ENCODE measurements around the gene SMCR8. TPM values are rescaled to one million over a fixed set of nuclear protein-coding genes. Genes with fewer than 3 reads are reported as not detected.
"Not testable (repeated sequence)": the region's sequence is repeated elsewhere in the genome, so short reads cannot be mapped to it uniquely, and the experiment has no call there.

SMCR8 gene
- total RNA-seq, 1 experiment from 2014 or later = 11.9 TPM

DNA sequence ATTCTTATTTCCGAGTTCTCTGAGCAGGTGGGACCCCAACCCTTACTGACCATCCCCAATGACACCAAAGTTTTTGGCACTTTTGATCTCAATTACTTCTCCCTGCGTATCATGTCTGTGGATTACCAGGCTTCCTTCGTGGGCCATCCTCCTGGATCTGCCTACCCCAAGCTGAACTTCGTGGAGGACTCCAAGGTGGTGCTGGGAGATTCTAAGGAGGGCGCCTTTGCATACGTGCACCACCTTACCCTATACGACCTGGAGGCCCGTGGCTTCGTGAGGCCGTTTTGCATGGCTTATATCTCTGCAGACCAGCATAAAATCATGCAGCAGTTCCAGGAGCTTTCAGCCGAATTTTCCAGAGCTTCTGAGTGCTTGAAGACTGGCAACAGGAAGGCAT lies 868 bp downstream of the SMCR8 start:
- no peak for DNase-seq (ENCODE audit: low spot score)

DNA sequence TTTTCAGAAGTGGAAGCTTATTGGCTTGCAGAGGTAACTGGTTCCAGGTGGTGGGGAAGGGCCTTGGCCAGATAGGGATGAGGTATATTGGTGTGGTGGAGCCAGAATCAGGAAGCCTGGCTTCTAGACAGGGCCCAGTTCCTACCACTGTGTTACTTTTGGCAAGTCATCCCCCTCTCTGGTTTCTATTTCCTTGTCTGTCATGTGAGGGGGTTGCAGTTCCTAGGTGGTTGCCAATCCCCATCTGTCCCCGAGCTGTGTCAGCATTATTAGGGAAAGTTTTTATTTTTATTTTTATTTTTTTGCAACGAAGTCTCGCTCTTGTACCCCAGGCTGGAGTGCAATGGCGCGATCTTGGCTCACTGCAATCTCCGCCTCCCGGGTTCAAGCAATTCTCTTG lies 3.0 kb downstream of the SMCR8 start:
- no peak for DNase-seq (ENCODE audit: low spot score)

- DNase-seq (ENCODE audit: low spot score) = no peak
These were observed 3.8 kb downstream of the SMCR8 start for GRCh38 chr17:18318771-18319450.

- peak; percentile 28 for DNase-seq (ENCODE audit: low spot score)
These were observed 4.6 kb downstream of the SMCR8 start for GRCh38 chr17:18319604-18320256.

DNA sequence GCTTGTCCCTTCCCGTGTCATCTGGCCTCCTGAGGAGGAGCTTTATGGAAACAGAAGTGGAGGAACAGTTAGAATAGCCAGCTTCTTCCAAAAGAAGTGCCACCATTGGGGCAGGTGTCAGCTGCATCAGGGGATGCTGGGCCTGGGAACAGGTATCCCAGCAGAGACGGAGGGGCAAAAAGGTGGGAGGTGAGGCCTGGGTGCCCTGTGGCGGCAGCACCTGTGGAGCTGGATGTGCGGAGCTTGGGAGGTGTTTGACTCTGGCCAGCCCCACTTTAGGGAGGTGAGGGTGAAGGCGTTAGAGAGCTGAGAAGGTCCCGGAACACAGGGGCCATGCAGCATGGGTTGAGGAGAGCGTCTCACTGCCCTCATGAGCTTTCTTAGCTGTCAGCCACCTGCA lies 5.2 kb downstream of the SMCR8 start:
- DNase-seq (ENCODE audit: low spot score) = no peak

- DNase-seq (ENCODE audit: low spot score) = no peak
These were observed 6.2 kb downstream of the SMCR8 start for GRCh38 chr17:18321309-18321708.

GRCh38 chr17:18322522-18322921 lies 7.4 kb downstream of the SMCR8 start:
- DNase-seq (ENCODE audit: low spot score) = no peak

GRCh38 chr17:18323007-18323406 lies 7.9 kb downstream of the SMCR8 start:
- DNase-seq (ENCODE audit: low spot score) = no peak

DNA sequence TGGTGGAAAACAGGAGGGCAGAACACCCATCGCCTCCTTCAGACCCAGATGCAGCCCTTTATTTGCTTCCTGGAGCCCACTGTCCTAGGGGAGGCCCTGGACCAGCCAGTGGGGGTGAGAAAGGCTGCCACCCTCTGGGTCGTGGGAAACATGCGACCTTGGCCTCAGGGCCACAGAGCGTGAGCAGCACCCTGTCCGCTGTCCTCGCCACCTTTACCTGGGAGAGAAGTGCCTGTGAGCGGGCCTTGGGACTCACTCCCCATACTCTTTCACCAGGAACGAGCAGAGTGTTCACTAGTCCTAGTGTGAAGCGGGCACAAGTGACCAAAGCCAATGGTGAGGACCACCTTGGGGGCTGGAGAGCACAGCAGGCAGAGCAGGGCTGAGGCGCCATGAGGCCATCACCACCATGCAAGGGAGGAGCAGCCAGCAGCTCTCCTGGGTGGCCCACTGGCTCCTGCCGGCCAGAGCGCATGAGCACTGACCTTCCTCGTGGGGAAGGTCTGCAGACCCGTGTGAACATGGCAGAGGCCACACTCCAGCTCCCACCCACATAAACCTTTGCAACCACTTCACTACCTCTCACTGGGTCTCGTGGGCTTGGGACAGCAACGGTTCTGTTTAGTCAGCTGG lies 8.5 kb downstream of the SMCR8 start:
- DNase-seq (ENCODE audit: low spot score) = no peak

- no peak for DNase-seq (ENCODE audit: low spot score)
These were observed 9.3 kb downstream of the SMCR8 start for GRCh38 chr17:18324140-18325050.

DNA sequence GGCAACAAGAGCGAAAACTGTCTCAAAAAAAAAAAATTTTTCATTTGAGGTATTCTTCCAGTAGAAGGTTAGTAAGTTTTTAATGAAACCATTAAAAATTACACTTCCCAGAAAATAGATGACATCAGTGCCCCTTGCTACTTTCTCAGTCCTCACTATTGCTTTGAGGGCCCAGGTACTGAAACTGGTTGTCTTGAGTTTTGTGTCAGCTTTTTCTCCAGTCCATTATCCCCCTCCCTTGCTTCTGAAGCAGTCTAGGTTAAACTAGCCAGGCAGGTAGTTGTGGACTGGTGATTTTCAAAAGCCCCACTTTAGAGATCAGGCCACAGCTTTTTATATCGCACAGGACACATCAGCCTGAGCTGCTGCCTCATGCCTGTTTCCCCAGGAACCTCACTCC lies 10.9 kb downstream of the SMCR8 start:
- DNase-seq (ENCODE audit: low spot score) = no peak

GRCh38 chr17:18326572-18326971 lies 11.5 kb downstream of the SMCR8 start:
- no peak for DNase-seq (ENCODE audit: low spot score)

DNA sequence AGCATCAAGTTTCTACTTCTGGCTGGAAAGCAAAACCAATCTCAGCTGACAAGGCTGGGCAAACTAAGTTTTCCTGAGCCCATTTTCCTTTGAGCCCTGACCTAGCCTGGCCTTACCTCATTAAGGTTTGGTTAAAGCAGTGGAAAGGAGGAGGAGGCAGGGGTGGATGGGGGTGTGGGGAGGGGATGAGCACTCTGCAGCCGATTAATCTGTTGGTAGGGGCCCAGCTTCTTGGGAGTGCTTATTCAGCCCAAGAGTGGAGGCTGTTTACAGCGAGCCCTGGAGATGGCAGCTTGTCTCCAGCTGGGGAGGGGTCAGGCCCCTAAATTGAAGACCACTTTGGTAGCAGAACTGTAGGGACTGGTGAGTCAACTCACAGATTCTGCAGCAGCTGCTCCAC lies 12.0 kb downstream of the SMCR8 start:
- no peak for DNase-seq (ENCODE audit: low spot score)

DNA sequence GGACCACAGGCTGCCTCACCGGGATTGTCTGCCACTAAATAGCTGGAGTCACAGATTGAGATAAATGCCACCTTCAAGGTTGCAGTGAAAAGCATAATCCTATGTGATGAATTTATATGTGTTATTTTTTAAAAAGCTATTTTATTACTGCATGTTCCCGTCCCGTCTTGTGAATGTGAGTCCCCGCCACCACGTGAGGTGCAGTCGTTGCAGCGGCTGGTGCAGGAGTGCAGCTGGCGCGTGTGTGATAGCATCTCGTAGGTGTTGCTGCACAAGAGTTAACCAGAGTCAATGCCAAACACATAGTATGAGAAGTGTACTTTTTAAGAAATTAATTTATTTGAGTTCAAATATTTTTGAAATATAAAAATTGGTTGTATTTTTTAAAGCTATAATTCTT lies 12.5 kb downstream of the SMCR8 start:
- DNase-seq (ENCODE audit: low spot score) = no peak

GRCh38 chr17:18328643-18329204 lies 13.6 kb downstream of the SMCR8 start:
- DNase-seq (ENCODE audit: low spot score) = no peak

GRCh38 chr17:18331879-18332278 lies 16.8 kb downstream of the SMCR8 start:
- DNase-seq (ENCODE audit: low spot score) = no peak

- no peak for DNase-seq (ENCODE audit: low spot score)
These were observed 17.9 kb downstream of the SMCR8 start for GRCh38 chr17:18332909-18333489.

DNA sequence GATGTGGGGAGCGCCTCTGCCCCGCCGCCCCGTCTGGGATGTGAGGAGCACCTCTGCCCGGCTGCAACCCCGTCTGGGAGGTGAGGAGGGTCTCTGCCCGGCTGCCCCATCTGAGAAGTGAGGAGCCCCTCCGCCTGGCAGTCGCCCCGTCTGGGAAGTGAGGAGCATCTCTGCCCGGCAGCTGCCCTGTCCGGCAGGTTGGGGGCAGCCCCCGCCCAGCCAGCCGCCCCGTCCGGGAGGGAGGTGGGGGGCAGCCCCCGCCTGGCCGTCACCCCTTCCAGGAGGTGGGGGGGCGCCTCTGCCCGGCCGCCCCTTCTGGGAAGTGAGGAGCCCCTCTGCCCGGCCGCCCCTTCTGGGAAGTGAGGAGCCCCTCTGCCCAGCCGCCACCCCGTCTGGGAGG lies 23.1 kb downstream of the SMCR8 start:
- DNase-seq (ENCODE audit: low spot score) = not testable (repeated sequence)

DNA sequence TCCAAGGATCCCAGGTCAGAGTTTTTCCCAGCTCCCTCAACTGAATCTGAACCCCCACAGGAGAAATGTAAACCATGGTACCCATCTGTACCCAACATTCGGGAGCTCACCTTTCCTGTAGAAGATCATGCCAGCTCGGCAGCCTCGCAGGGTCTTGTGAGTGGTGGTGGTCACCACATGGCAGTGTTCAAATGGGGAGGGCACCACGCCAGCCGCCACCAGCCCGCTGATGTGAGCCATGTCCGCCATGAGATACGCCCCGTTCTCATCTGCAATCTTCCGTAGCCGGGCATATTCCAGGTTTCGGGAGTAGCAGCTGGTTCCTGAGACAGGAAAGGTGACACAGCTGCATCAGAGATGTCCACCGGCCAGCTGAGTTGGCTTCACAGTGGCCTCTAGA lies 24.8 kb downstream of the SMCR8 start:
- no peak for DNase-seq (ENCODE audit: low spot score)

DNA sequence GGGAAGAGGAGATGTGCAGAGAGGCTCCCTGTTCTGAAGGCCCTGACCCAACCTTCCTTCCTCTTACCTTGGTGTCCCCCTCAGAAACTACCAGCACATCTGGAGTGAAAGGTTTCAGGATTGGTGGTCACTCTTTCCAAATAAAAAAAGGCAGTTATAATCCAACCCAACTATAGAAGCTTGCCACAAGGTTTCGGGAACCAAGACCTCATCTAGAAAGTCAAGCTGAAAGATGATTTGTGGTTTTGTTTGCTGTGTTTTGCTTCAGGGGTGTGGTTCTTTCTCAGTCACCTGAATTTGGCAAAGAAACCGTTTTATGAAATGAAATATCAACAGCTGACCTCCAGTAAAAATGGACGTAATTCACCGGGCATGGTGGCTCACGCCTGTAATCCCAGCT lies 28.9 kb downstream of the SMCR8 start:
- DNase-seq (ENCODE audit: low spot score) = no peak

DNA sequence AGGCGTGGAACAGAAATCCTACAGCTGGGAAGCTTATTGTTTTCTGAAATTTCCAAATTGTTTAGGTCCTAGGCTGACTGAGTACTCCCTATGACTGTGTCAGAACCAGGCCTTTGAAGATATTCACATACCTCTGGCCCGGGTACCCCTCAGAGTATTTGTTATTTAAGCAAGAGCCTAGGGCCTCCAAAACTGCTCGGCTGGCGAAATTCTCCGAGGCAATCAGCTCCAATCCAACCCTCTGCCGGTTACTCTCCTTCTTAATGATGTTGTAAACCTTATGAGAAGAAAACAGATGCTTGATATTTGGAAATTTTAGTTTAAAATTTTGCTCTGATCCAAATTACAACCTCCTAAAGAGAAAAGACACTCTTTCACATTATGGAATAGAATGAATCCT lies 38.4 kb downstream of the SMCR8 start:
- DNase-seq (ENCODE audit: low spot score) = no peak

GRCh38 chr17:18356624-18357023 lies 41.5 kb downstream of the SMCR8 start:
- no peak for DNase-seq (ENCODE audit: low spot score)
